Measurements from ENCODE around the gene MLXIP.

- TF ChIP-seq EZH2 (IDR thresholded peaks at IDR 0.05), result no peak
- TF ChIP-seq MAX (IDR thresholded peaks at IDR 0.05), result no peak
- TF ChIP-seq SP1 (IDR thresholded peaks at IDR 0.05; ENCODE audit: low read depth), result no peak
- no peak for TF ChIP-seq CTCF (IDR thresholded peaks at IDR 0.05 in 2 of 3, conservative IDR thresholded peaks at IDR 0.05 in 1 of 3; ENCODE audit: borderline replicate concordance in 1 of 3, insufficient read depth in 1 of 3, low read depth in 2 of 3, low read length in 2 of 3)
- TF ChIP-seq POLR2AphosphoS5 (IDR thresholded peaks at IDR 0.05; ENCODE audit: low read depth, low read length), result no peak
- no peak for TF ChIP-seq REST (IDR thresholded peaks at IDR 0.05; ENCODE audit: low read depth)
Measured at GRCh38 chr12:122085591-122085990, 7.0 kb downstream of the MLXIP start.

Data from HCT116 (cell line).